Putamen (tissue), 1 donor: ENCODE measurements around the gene DNAH10.

Experiments used
- DNase-seq: peaks from one replicate; pipeline ENCODE4 v3.0.0-alpha.2; 2016; ENCODE audit warnings: low spot score

DNAH10 gene

GRCh38 chr12:123843912-123844748 lies 82.0 kb downstream of the DNAH10 start:
- no peak for DNase-seq

- no peak for DNase-seq
These were observed 83.8 kb downstream of the DNAH10 start for GRCh38 chr12:123845881-123846280.

GRCh38 chr12:123846340-123846739 lies 84.2 kb downstream of the DNAH10 start:
- DNase-seq, result no peak

- DNase-seq, result no peak
These were observed 84.9 kb downstream of the DNAH10 start for GRCh38 chr12:123847019-123847418.

- no peak for DNase-seq
These were observed 85.8 kb downstream of the DNAH10 start for GRCh38 chr12:123847876-123848275.

GRCh38 chr12:123849517-123849916 lies 87.4 kb downstream of the DNAH10 start:
- no peak for DNase-seq

GRCh38 chr12:123850246-123851134 lies 88.4 kb downstream of the DNAH10 start:
- no peak for DNase-seq

GRCh38 chr12:123853396-123854070 lies 91.4 kb downstream of the DNAH10 start:
- no peak for DNase-seq

GRCh38 chr12:123854232-123854631 lies 92.1 kb downstream of the DNAH10 start:
- DNase-seq, result no peak

GRCh38 chr12:123854918-123855317 lies 92.8 kb downstream of the DNAH10 start:
- DNase-seq, result no peak

- DNase-seq, result no peak
These were observed 94.6 kb downstream of the DNAH10 start for GRCh38 chr12:123856681-123857080.

GRCh38 chr12:123858176-123858575 lies 96.1 kb downstream of the DNAH10 start:
- no peak for DNase-seq

- DNase-seq, result no peak
These were observed 96.9 kb downstream of the DNAH10 start for GRCh38 chr12:123859035-123859434.

- no peak for DNase-seq
These were observed 98.3 kb downstream of the DNAH10 start for GRCh38 chr12:123860377-123860776.

GRCh38 chr12:123861392-123861791 lies 99.3 kb downstream of the DNAH10 start:
- no peak for DNase-seq

- DNase-seq, result no peak
These were observed 105.0 kb downstream of the DNAH10 start for GRCh38 chr12:123867141-123867540.

- DNase-seq, result no peak
These were observed 106.7 kb downstream of the DNAH10 start for GRCh38 chr12:123868791-123869190.

- DNase-seq, result no peak
These were observed 111.7 kb downstream of the DNAH10 start for GRCh38 chr12:123873793-123874192.

- DNase-seq, result no peak
These were observed 115.9 kb downstream of the DNAH10 start for GRCh38 chr12:123877968-123878367.

- DNase-seq, result no peak
These were observed 117.0 kb downstream of the DNAH10 start for GRCh38 chr12:123879101-123879500.

GRCh38 chr12:123879691-123880090 lies 117.6 kb downstream of the DNAH10 start:
- DNase-seq, result no peak

- DNase-seq, result no peak
These were observed 120.1 kb downstream of the DNAH10 start for GRCh38 chr12:123882161-123882705.
